GM21723 (cell line): ENCODE measurements around the gene CTDSP1.
A peak's percentile ranks its signal among the peaks of the same experiment; 100 is the strongest.

Experiments
- ATAC-seq: cut with Tn5 transposase; IDR thresholded peaks from one replicate; pipeline ENCODE4 v1.9.1; 2021; ENCODE audit warnings: mild to moderate bottlenecking, moderate library complexity; ENCODE audit not compliant: unreplicated experiment

The CTDSP1 gene

GRCh38 chr2:218398437-218399390, 954 bp upstream of the CTDSP1 start:
- peak; percentile 28 for ATAC-seq

GRCh38 chr2:218400167-218400929, 680 bp downstream of the CTDSP1 start:
- ATAC-seq, result no peak

- ATAC-seq, result no peak
Observed at GRCh38 chr2:218400930-218401881, 1.5 kb downstream of the CTDSP1 start.

- no peak for ATAC-seq
Observed at GRCh38 chr2:218401890-218402289, 2.2 kb downstream of the CTDSP1 start.

GRCh38 chr2:218402491-218402901, 2.8 kb downstream of the CTDSP1 start:
- ATAC-seq, result no peak

GRCh38 chr2:218402911-218403411, 3.3 kb downstream of the CTDSP1 start:
- ATAC-seq, result no peak

- ATAC-seq, result no peak
Observed at GRCh38 chr2:218403810-218404209, 4.1 kb downstream of the CTDSP1 start.

GRCh38 chr2:218404351-218405085, 4.8 kb downstream of the CTDSP1 start:
- no peak for ATAC-seq

- no peak for ATAC-seq
Observed at GRCh38 chr2:218405086-218405745, 5.5 kb downstream of the CTDSP1 start.

- peak; percentile 23 for ATAC-seq
Observed at GRCh38 chr2:218405746-218406208, 6.1 kb downstream of the CTDSP1 start.

- ATAC-seq, result peak; percentile 76
Observed at GRCh38 chr2:218406209-218406948, 6.7 kb downstream of the CTDSP1 start.

- no peak for ATAC-seq
Observed at GRCh38 chr2:218406949-218407618, 7.4 kb downstream of the CTDSP1 start.

GRCh38 chr2:218407717-218408116, 8.0 kb downstream of the CTDSP1 start:
- no peak for ATAC-seq

GRCh38 chr2:218418321-218418716, 18.7 kb downstream of the CTDSP1 start:
- no peak for ATAC-seq

GRCh38 chr2:218418717-218419458, 19.2 kb downstream of the CTDSP1 start, which contains the start of gene VIL1:
Gene VIL1, plus strand, starts transcription at chr2:218419123. Its CDS starts 4,656 bp downstream, at chr2:218423779.
- no peak for ATAC-seq

GRCh38 chr2:218419630-218420216, 20.1 kb downstream of the CTDSP1 start:
- no peak for ATAC-seq

GRCh38 chr2:218421027-218421426, 21.4 kb downstream of the CTDSP1 start:
- no peak for ATAC-seq
